Panc1 (cell line): ENCODE data around the gene ATP1A3. TPM values are rescaled to one million over a fixed set of nuclear protein-coding genes. Genes with fewer than 3 reads are reported as not detected.

Source experiments
- ATAC-seq: fragments of 200-7000 bp; cut with Tn5 transposase; 2 replicates; pipeline ENCODE4 v1.9.1; 2020; ENCODE audit warnings: mild to moderate bottlenecking, moderate library complexity
- BruUV-seq: library from RNA; stranded (reverse); fragments of 400-500 nt; replicated peaks from 2 replicates; lab custom pipeline; 2021; lab: Mats Ljungman, UMichigan
- CTCF ChIA-PET: fragments of 300-600 bp; sonication (Branson Sonifier 250); formaldehyde crosslinking; loops from one replicate; lab custom pipeline; 2022; ENCODE audit warnings: antibody characterized with exemption; lab: Charles Lee
- POLR2A ChIA-PET: fragments of 300-600 bp; sonication (Branson Sonifier 250); formaldehyde crosslinking; loops from one replicate; lab custom pipeline; 2022; ENCODE audit warnings: antibody characterized with exemption; lab: Charles Lee
- DNase-seq: peaks from one replicate; pipeline ENCODE4 v3.0.0-alpha.2; 2010; ENCODE audit warnings: low read depth, low spot score
- H3K27ac ChIP-seq: 2 replicates; pipeline ENCODE4 v1.5.1; 2011; ENCODE audit warnings: mild to moderate bottlenecking, low read length, inconsistent platforms
- H3K27me3 ChIP-seq: fragments of 200-500 bp; sonication (Bioruptor generic); 2 replicates; pipeline ENCODE4 v1.6.0; 2014; ENCODE audit warnings: low read length, inconsistent platforms; ENCODE audit not compliant: control insufficient read depth, insufficient read depth
- H3K36me3 ChIP-seq: fragments of 200-500 bp; sonication (Bioruptor generic); 2 replicates; pipeline ENCODE4 v1.5.1; 2014; ENCODE audit warnings: inconsistent platforms, mild to moderate bottlenecking, low read length, moderate library complexity; ENCODE audit not compliant: control insufficient read depth, insufficient read depth
- H3K4me1 ChIP-seq: 2 replicates; pipeline ENCODE4 v1.5.1; 2011; ENCODE audit warnings: inconsistent platforms, mild to moderate bottlenecking, low read length, moderate library complexity; ENCODE audit not compliant: control insufficient read depth, insufficient read depth
- H3K4me3 ChIP-seq, 2 experiments: 2 replicates each; pipeline ENCODE4 v1.5.1; 2011 to 2012; ENCODE audit warnings: low read depth in 2 of 2, low read length in 2 of 2, mild to moderate bottlenecking in 2 of 2, inconsistent platforms in 1 of 2, moderate library complexity in 1 of 2
- H3K9me3 ChIP-seq: fragments of 200-500 bp; sonication (Bioruptor generic); 2 replicates; pipeline ENCODE4 v1.5.1; 2014; ENCODE audit warnings: low read depth, mild to moderate bottlenecking, inconsistent platforms, low read length, moderate library complexity; ENCODE audit not compliant: control insufficient read depth, insufficient read depth
- CTCF ChIP-seq: fragments of 450-650 bp; IDR thresholded peaks from 2 replicates; pipeline ENCODE4 v1.5.1; 2017; ENCODE audit warnings: mild to moderate bottlenecking
- POLR2AphosphoS5 ChIP-seq: IDR thresholded peaks from 2 replicates; pipeline ENCODE4 v1.6.1; 2012; ENCODE audit warnings: mild to moderate bottlenecking, low read depth, low read length, moderate library complexity
- REST ChIP-seq, 2 experiments: IDR thresholded peaks; 2 replicates each; pipeline ENCODE4 v1.6.1; 2011 to 2012; ENCODE audit warnings: low read depth in 2 of 2, control low read depth in 1 of 2, low read length in 1 of 2, mild to moderate bottlenecking in 1 of 2, moderate library complexity in 1 of 2; ENCODE audit not compliant: insufficient read depth in 1 of 2
- SIN3A ChIP-seq: IDR thresholded peaks from 2 replicates; pipeline ENCODE4 v1.6.1; 2012; ENCODE audit warnings: low read depth, mild to moderate bottlenecking, low read length, moderate library complexity, borderline replicate concordance; ENCODE audit not compliant: insufficient read depth
- TCF7L2 ChIP-seq: IDR thresholded peaks from 2 replicates; pipeline ENCODE4 v1.6.1; 2011; ENCODE audit warnings: mild to moderate bottlenecking, low read depth, low read length, inconsistent platforms
- in situ Hi-C: cut with HindIII; loops from 2 replicates; pipeline ENCODE4 v1.10.0; 2016; ENCODE audit warnings: low sequenced_read_pairs, low pct_unique_long_range_greater_than_20kb
- intact Hi-C: fragments of 100-400 bp; cut with micrococcal nuclease; formaldehyde crosslinking; loops from one replicate; pipeline ENCODE4 v1.10.0; 2022; ENCODE audit not compliant: unreplicated experiment
- total RNA-seq: library from RNA; stranded (reverse); gene quantifications from one replicate; pipeline ENCODE4 v1.2.1, GENCODE V29; 2021; ENCODE audit not compliant: unreplicated experiment

Gene ATP1A3
- total RNA-seq, 1 experiment from 2014 or later = 4.9 TPM

GRCh38 chr19:41988947-41989346 is 5.1 kb downstream of the ATP1A3 start:
- ChIA-PET CTCF (no interaction called here), POLR2A (no interaction called here)
- BruUV-seq = no TSS peak
- intact Hi-C loops = no loop called here
- no peak overlapping the region for H3K27ac ChIP-seq
- no peaks in the 10 kb centered on the region; the same call in 1 of the 2 replicates for H3K36me3 ChIP-seq
- H3K9me3 ChIP-seq = no peaks in the 10 kb centered on the region
- TF ChIP-seq TCF7L2 = no peak
- TF ChIP-seq CTCF = no peak
- TF ChIP-seq SIN3A = no peak
- no peak for TF ChIP-seq POLR2AphosphoS5
- no peak for TF ChIP-seq REST (IDR thresholded peaks at IDR 0.05; ENCODE audit: insufficient read depth in 1 of 2, low read depth in 2 of 2, low read length in 1 of 2)
- in situ Hi-C loops = no loop called here
- H3K27me3 ChIP-seq = no peaks in the 10 kb centered on the region
- ATAC-seq (no peak), DNase-seq (no peak)
- no peaks in the 10 kb centered on the region for H3K4me1 ChIP-seq
- H3K4me3 ChIP-seq = no peak overlapping the region

- Histone ChIP-seq H3K4me1 (no peaks in the 10 kb centered on the region), H3K27me3 (no peaks in the 10 kb centered on the region), H3K9me3 (no peaks in the 10 kb centered on the region), H3K4me3 (no peak overlapping the region), H3K27ac (no peak overlapping the region), H3K36me3 (no peaks in the 10 kb centered on the region)
- no peak for DNase-seq
- CTCF ChIA-PET = no interaction called here
- BruUV-seq = no TSS peak
- intact Hi-C loops = no loop called here
- no peak for ATAC-seq
- POLR2A ChIA-PET = no interaction called here
- TF ChIP-seq POLR2AphosphoS5 (no peak), REST (IDR thresholded peaks at IDR 0.05; ENCODE audit: insufficient read depth in 1 of 2, low read depth in 2 of 2, low read length in 1 of 2) (no peak), TCF7L2 (no peak), SIN3A (no peak), CTCF (no peak)
- in situ Hi-C loops = no loop called here
These were observed 6.7 kb downstream of the ATP1A3 start for GRCh38 chr19:41987141-41987860.
